Loucy (cell line): Measurements from ENCODE around the gene WASF3.

Source experiments
- H2AFZ ChIP-seq: fragments of 200-600 bp; sonication (generic); 2 replicates; pipeline ENCODE4 v1.6.0; 2016; ENCODE audit warnings: antibody characterized with exemption, mild to moderate bottlenecking, low read length, moderate library complexity
- H3F3A ChIP-seq: fragments of 200-600 bp; 2 replicates; pipeline ENCODE4 v1.6.0; 2016; ENCODE audit warnings: antibody characterized with exemption, low read depth, mild to moderate bottlenecking
- H3K27me3 ChIP-seq: fragments of 200-600 bp; sonication (generic); 2 replicates; pipeline ENCODE4 v1.6.1; 2014; ENCODE audit warnings: low read length, mild to moderate bottlenecking; ENCODE audit not compliant: insufficient read depth, poor library complexity, severe bottlenecking
- H3K36me3 ChIP-seq: fragments of 200-600 bp; sonication (generic); 2 replicates; pipeline ENCODE4 v1.6.1; 2016; ENCODE audit warnings: low read length; ENCODE audit not compliant: insufficient read depth
- H3K4me1 ChIP-seq: fragments of 200-600 bp; sonication (generic); 2 replicates; pipeline ENCODE4 v1.5.1; 2014; ENCODE audit warnings: low read length, mild to moderate bottlenecking; ENCODE audit not compliant: insufficient read depth, poor library complexity, severe bottlenecking
- H3K4me2 ChIP-seq: fragments of 200-600 bp; sonication (generic); 2 replicates; pipeline ENCODE4 v1.6.0; 2014; ENCODE audit warnings: antibody characterized with exemption, low read length, low read depth, mild to moderate bottlenecking; ENCODE audit not compliant: poor library complexity, severe bottlenecking
- H3K4me3 ChIP-seq: fragments of 200-600 bp; sonication (generic); 2 replicates; pipeline ENCODE4 v1.5.1; 2014; ENCODE audit warnings: low read length, mild to moderate bottlenecking, mixed read lengths; ENCODE audit not compliant: poor library complexity, severe bottlenecking
- H3K79me2 ChIP-seq: fragments of 200-600 bp; sonication (generic); 2 replicates; pipeline ENCODE4 v1.6.1; 2014; ENCODE audit warnings: low read length; ENCODE audit not compliant: insufficient read depth
- H3K9ac ChIP-seq: fragments of 200-600 bp; sonication (generic); 2 replicates; pipeline ENCODE4 v1.6.0; 2014; ENCODE audit warnings: mild to moderate bottlenecking, low read depth, low read length, moderate library complexity; ENCODE audit not compliant: poor library complexity, severe bottlenecking
- H3K9me2 ChIP-seq: fragments of 200-600 bp; sonication (generic); replicated peaks from 2 replicates; pipeline ENCODE4 v1.6.1; 2016; ENCODE audit warnings: low read depth, low read length, mixed read lengths
- H3K9me3 ChIP-seq: fragments of 200-600 bp; sonication (generic); 2 replicates; pipeline ENCODE4 v1.6.1; 2014; ENCODE audit warnings: mild to moderate bottlenecking, antibody characterized with exemption, low read length, low read depth; ENCODE audit not compliant: insufficient read depth
- H4K20me1 ChIP-seq: fragments of 200-600 bp; sonication (generic); 2 replicates; pipeline ENCODE4 v1.6.0; 2014; ENCODE audit warnings: antibody characterized with exemption, low read length, mild to moderate bottlenecking; ENCODE audit not compliant: insufficient read depth, poor library complexity, severe bottlenecking
- CTCF ChIP-seq: fragments of 200-600 bp; sonication (generic); conservative IDR thresholded peaks from 2 replicates; pipeline ENCODE4 v1.5.1; 2014; ENCODE audit warnings: mild to moderate bottlenecking, antibody characterized with exemption, low read length
- EZH2phosphoT487 ChIP-seq: fragments of 200-600 bp; IDR thresholded peaks from 2 replicates; pipeline ENCODE4 v1.6.1; 2018; ENCODE audit warnings: antibody characterized with exemption, mild to moderate bottlenecking, moderate library complexity, borderline replicate concordance

The WASF3 gene

GRCh38 chr13:26618726-26619125, 61.2 kb downstream of the WASF3 start:
- no peaks in the 10 kb centered on the region for H3K9me2 ChIP-seq
- H2AFZ ChIP-seq: no peak overlapping the region

GRCh38 chr13:26619358-26619757, 61.9 kb downstream of the WASF3 start:
- Histone ChIP-seq H3F3A (peaks cover 8% of the 10 kb centered on the region; the same call in 1 of the 2 replicates), H3K27me3 (no peaks in the 10 kb centered on the region), H3K4me2 (peak overlapping the region; percentile 74), H3K9ac (peak overlapping the region; percentile 9), H3K79me2 (no peaks in the 10 kb centered on the region), H4K20me1 (no peaks in the 10 kb centered on the region), H3K9me2 (no peaks in the 10 kb centered on the region), H3K9me3 (peaks cover 10% of the 10 kb centered on the region), H2AFZ (no peak overlapping the region), H3K4me1 (peaks cover 59% of the 10 kb centered on the region), H3K36me3 (no peaks in the 10 kb centered on the region), H3K4me3 (peak overlapping the region; percentile 31)
- TF ChIP-seq EZH2phosphoT487: no peak
- no peak for TF ChIP-seq CTCF

More at GRCh38 chr13:26618726-26619125, 61.2 kb downstream of the WASF3 start:
- Histone ChIP-seq H3F3A (peaks cover 8% of the 10 kb centered on the region; the same call in 1 of the 2 replicates), H3K9ac (peak overlapping the region; percentile 9), H3K9me3 (peaks cover 4% of the 10 kb centered on the region), H3K79me2 (no peaks in the 10 kb centered on the region), H3K36me3 (no peaks in the 10 kb centered on the region), H3K4me1 (peaks cover 65% of the 10 kb centered on the region), H3K4me2 (peak overlapping the region; percentile 74), H3K4me3 (peak overlapping the region; percentile 31), H4K20me1 (no peaks in the 10 kb centered on the region), H3K27me3 (no peaks in the 10 kb centered on the region)
- TF ChIP-seq CTCF: no peak
- TF ChIP-seq EZH2phosphoT487: no peak

GRCh38 chr13:26621731-26622401, 64.4 kb downstream of the WASF3 start:
- H3K27me3 ChIP-seq: no peaks in the 10 kb centered on the region
- TF ChIP-seq CTCF (no peak), EZH2phosphoT487 (no peak)
- H3K4me2 ChIP-seq: no peak overlapping the region
- H2AFZ ChIP-seq: no peak overlapping the region
- H3K4me3 ChIP-seq: no peak overlapping the region
- peaks cover 23% of the 10 kb centered on the region for H3K9me3 ChIP-seq
- no peaks in the 10 kb centered on the region for H4K20me1 ChIP-seq
- no peak overlapping the region for H3K9ac ChIP-seq
- H3K9me2 ChIP-seq: no peaks in the 10 kb centered on the region
- no peaks in the 10 kb centered on the region for H3K36me3 ChIP-seq
- peaks cover 34% of the 10 kb centered on the region for H3K4me1 ChIP-seq
- no peaks in the 10 kb centered on the region for H3K79me2 ChIP-seq
- H3F3A ChIP-seq: peaks cover 8% of the 10 kb centered on the region; the same call in 1 of the 2 replicates
